ENCODE measurements around the gene PSAT1. TPM values are rescaled to one million over a fixed set of nuclear protein-coding genes. Genes with fewer than 3 reads are reported as not detected.

Gene PSAT1
- 10 to 100 TPM; 67.8 to 71.4 TPM for total RNA-seq

DNA sequence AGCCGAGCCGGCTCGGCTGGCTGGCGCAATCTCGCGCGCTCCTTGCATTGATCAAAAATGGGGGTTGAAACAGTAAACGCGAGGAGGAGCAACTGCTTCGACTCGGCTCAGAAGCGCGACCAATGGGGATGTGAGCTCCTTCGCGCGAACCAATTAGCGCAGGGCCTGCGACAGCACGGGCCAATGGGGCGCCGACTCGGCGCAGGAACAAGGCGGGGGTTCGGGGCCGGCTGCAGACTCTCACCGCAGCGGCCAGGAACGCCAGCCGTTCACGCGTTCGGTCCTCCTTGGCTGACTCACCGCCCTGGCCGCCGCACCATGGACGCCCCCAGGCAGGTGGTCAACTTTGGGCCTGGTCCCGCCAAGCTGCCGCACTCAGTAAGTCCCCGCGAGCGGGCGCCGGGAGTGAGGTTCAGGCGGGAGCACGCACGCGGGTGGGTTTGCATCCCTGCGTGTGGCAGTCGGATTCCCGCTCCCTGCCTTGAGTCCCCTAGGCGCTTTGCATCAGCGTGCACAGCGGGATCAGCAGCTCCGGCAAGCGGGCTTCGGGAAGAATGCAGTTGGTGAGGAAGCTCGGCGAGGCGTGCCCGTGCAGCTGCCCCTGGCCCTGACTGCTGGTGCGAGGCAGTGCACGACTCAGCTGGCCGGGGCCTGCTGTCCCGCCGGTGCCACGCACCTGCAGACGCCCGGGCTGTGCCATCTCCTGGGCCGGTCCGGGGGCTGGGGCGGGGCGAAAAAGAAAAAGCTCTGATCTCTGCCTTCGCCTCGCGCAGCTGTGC, at the start of gene PSAT1:
TSS of gene PSAT1 (plus strand) at position 233 of the 779 bp plus-strand sequence. CDS start at position 319, 86 bp downstream.

Other genes starting within 250 kb of the PSAT1 start
- gene CEP78, start 61.0 kb upstream of the PSAT1 start, total RNA-seq: 10 to 100 TPM; 42.3 to 42.8 TPM